Activated T-helper 1 cell treated with anti-CD3 and anti-CD28 coated beads, Interleukin-2, amount 50 U/mL, for 16 hours (primary cell): ENCODE results near the gene CRABP2.

Source experiments
- DNase-seq, 2 donors: peaks; one replicate each; pipeline ENCODE4 v3.0.0-alpha.2; 2020; ENCODE audit warnings: low read depth in 1 of 2, low spot score in 1 of 2

The CRABP2 gene

DNA sequence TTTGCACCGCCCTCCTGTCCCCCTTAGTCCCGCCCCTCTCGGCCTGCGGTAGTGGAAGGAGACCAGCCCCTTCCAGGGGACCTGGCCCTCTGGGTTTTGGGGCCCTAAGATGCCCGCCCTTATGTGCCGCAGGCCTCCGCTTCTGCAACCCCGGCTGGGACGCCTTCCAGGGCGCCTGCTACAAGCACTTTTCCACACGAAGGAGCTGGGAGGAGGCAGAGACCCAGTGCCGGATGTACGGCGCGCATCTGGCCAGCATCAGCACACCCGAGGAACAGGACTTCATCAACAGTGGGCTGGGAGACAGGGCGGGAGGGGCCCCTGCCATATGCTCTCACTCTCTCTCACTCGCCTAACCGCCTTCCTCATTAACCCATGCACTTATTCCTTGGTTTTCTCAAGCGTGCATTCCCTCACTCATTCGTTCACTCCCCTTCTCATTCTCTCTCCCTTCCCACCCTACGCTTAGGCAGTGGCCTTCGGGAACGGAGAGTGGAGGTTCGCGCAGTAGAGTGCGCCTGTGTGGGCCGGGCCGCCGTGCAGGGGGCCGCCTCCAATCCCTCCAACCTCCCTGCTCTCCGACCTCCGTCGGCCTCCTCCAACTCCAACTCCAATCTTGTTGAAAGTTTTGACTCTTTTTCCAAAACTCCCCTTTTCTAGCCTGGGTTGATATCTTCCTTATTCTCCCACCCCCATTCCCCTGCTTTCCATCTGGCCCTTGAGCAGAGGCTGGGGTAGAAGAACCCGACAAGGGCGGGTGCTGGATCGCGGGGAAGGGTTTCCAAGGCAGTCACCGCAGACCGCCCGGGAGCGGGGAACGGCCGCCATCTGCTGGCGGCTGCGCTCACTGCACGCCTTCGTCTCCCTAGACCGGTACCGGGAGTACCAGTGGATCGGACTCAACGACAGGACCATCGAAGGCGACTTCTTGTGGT is 48.3 kb downstream of the CRABP2 start:
- DNase-seq: peak; percentile 62 to 66

DNA sequence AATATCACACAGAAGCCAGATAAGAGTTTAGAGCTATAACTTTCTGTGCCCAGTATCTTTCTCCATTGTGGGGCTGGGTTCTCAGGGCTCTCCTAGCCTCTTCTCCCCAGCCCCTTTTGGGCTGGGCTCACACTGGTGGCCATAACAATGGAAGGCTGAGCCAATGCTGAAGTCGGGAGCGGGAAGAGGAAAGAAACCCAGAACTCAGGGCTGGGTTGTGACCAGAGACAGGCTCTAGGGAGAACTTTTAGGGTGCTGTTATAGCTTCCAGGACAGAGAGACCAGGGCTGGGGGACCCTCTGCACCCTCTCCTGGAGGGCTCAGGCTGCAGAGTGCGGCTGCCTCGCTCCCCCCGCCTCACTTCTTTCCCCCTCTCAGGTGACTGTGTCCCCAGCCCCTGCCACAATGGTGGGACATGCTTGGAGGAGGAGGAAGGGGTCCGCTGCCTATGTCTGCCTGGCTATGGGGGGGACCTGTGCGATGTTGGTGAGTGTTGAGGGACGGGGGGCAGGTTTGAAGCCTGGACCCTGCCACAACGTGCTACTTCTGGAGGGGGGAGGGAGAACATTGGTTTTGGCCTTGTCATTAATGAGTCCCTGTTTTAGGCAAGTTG is 49.4 kb downstream of the CRABP2 start:
- no peak for DNase-seq

DNA sequence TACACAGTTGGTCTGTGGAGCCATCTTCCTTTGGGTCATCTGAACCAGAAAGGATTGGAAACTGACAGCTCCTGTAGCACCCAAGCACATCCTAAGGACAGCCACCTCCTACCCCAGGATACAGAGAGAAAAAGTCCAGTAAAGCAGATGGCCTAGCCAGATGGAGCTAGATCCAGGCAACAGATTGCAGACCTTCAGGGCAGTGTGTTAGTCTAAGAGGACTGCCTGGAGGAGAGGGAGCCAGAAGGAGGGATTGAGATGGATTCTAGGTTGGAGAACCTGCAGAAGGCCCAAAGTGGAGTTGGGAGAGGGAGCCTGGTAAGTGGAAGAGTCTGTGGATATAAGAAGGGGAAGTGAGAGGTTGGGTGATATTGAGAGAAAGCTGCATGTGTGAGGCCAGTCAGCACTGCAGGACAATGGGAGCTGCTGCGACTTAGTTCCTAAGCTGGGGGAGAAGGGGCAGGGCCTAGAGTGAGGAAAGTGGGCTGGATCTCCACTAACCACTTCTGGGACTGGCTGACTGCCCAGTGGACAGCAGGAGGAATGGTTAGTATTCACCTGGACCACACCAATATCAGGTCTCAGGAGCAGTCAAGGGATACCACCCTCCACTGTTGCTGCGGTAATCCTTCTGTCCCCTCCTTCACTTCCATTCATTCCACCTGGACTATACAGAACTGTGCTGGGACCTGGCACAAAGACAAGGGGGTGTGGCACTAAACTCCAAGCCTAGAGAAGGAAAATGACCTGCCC is 50.1 kb downstream of the CRABP2 start:
- DNase-seq: no peak

DNA sequence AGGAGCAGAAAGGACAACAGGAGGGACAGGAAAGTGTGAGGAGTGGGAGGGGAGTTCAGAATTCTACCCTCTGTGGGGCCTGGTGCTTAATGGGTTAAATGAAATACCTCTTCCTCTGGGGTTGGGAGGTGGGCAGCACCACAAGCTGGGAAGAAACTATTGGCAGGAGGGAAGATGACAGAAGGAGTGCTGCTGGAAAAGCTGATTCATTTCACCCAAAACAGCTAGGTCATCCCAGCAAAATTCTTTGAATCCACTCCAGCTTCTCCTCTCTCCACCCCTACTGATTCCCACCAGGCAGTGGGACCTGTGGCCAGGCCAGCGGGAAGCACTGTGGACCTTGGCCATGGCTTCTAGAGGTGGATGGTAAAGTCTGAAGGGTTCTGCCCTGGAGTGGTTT is 50.7 kb downstream of the CRABP2 start:
- no peak for DNase-seq

DNA sequence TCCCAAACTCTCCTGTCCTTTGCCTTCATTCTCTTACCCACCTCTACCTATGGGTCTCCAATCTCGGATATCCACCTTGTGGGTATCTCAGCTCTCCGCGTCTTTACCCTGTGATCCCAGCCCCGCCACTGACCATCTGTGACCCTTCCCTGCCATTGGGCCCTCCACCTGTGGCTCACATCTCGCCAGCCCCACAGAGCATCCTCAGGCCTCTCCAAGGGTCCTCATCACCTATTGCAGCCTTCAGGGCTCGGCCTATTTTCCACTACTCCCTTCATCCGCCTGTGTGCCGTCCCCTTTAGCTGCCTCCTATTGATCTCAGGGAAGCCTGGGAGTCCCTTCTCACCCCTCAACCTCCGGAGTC is 52.4 kb downstream of the CRABP2 start:
- DNase-seq: no peak

DNA sequence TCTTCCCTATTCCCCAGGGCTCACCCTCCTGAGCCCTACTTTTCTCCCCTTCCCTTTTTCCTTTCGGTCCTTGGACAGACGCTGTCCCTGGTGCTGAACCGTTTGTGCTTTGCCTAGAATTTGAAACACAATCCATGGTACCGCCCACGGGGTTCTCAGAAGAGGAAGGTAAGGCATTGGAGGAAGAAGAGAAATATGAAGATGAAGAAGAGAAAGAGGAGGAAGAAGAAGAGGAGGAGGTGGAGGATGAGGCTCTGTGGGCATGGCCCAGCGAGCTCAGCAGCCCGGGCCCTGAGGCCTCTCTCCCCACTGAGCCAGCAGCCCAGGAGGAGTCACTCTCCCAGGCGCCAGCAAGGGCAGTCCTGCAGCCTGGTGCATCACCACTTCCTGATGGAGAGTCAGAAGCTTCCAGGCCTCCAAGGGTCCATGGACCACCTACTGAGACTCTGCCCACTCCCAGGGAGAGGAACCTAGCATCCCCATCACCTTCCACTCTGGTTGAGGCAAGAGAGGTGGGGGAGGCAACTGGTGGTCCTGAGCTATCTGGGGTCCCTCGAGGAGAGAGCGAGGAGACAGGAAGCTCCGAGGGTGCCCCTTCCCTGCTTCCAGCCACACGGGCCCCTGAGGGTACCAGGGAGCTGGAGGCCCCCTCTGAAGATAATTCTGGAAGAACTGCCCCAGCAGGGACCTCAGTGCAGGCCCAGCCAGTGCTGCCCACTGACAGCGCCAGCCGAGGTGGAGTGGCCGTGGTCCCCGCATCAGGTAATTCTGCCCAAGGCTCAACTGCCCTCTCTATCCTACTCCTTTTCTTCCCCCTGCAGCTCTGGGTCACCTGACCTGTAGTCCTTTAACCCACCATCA is 53.0 kb downstream of the CRABP2 start:
- no peak for DNase-seq
